Anterior cingulate cortex (tissue), 58 donors: ENCODE data around the gene ASPHD1.
"Not testable (repeated sequence)": the region's sequence is repeated elsewhere in the genome, so short reads cannot be mapped to it uniquely, and the experiment has no call there.

Experiments used
- DNase-seq, 58 donors: peaks; one replicate each; lab custom pipeline; 2025; lab: John Stamatoyannopoulos, UW

Gene ASPHD1

DNA sequence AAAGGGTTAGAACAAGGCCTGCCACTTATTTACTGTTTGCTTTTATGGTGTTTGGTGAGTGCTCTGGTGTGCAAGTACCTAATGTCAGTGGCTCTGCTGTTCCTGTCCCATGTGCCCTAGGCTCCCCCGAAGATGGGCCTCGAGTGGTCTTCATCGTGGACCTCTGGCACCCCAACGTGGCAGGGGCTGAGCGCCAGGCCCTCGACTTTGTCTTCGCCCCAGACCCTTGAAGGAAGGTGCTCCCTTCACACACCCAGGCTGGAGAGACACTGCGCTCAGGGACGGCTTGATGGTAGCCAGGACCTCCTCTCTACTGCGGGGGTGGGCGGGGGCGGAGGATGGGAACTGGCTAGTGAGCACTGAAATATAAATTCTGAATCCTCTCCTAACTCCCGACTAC, 5.4 kb downstream of the ASPHD1 start:
- DNase-seq, result no peak

DNA sequence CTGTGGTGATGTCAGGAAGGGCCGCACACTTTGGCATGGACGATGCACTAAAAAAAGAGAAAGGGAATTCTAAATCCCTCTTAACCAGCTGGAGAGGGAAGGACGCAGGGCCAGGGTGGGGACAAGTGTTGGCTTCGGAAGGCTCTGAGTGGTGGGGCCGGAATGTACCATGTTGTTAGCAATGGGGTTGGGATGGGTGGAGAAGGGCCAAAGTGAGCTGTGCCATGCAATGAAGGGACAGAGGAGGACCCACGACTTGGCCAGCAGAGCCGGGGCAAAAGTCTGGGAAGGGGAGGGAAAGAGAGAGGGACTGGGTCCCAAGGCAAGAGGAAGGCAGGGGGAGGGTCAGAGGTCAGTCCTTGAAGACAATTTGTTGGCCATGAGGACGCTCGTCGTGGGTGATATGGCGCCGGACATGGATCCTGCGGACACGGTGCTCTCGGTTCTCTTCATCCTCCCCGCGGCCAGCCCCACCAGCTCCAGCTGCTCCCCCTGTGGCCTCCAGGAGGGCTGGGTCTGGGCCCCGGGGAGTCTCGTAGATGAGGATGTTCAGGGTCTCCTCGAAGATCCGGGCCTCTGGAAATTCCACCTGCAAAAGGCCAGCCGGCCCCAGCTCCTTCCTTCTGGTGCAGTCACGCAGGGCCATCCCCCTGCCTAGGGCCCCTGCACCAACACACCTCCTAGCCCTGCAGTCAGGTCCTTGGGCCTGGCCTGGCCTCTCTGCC, 6.4 kb downstream of the ASPHD1 start:
- DNase-seq, result no peak

DNA sequence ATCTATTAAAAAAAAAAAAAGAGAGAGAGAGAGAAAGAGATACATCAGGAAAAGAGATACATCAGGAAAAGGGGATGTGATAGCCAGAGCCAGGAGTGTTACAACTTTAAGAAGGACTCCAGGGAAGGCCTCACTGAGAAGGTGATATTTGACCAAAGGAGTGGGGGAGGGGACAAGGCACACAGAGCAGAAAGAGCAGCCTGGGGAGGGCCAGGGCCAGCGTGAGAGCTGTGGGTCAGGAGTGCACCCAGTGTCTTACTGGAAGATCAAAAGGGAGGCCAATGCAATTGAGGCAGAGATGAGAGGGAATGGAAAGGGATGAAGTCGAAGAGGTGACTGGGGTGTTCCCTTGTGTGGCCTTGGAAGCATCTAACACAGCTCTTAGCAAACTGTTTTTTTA, 7.7 kb downstream of the ASPHD1 start:
- DNase-seq, result no peak

DNA sequence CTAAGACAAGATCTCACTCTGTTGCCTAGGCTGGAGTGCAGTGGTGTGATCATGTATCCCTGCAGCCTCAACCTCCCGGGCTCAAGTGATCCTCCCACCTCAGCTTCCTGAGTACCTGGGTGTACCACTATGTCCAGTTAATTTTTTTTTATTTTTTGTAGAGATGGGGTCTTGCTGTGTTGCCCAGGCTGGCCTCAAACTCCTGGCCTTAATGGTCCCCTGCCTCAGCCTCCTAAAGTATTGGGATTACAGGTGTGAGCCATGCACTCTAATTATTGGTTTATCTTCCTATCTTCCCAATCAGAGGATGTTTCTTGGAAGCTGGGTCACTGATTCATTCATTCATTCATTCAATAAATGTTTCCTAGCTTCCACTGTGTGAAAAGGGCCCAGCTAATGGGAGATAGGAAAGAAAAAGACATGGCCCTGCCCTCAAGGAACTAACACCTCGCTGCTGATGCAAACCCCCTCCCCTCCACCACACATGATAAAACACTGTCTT, 8.5 kb downstream of the ASPHD1 start:
- DNase-seq, result no peak

DNA sequence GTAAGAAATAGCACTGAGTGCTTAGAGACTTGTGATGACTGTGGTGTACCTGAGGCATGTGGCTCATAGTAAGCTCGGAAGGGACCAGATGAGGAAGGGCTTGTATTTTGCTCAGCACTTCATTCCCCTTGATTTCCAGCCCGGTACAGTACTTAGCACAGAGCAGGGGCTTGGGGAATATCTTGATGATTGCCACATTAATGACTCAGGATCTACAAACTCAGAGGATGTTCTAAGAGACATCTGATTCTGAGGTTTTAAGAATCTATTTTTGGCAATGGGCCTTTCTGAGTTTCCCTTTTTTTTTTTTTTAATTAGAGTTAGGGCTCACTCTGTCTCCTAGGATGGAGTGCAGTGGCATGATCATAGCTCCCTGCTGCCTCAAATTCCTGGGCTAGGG, 9.1 kb downstream of the ASPHD1 start:
- no peak for DNase-seq

DNA sequence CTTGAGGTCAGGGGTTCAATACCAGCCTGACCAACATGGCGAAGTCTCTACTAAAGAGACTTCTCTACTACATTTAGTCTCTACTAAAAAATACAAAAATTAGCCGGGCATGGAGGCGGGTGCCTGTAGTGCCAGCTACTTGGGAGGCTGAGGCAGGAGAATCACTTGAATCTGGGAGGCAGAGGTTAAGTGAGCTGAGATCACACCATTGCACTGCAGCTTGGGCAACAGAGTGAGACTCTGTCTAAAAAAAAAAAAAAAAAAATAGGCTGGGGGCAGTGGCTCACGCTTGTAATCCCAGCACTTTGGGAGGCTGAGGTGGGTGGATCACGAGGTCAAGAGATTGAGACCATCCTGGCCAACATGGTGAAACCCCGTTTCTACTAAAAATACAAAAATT, 9.6 kb downstream of the ASPHD1 start:
- not testable (repeated sequence) for DNase-seq

DNA sequence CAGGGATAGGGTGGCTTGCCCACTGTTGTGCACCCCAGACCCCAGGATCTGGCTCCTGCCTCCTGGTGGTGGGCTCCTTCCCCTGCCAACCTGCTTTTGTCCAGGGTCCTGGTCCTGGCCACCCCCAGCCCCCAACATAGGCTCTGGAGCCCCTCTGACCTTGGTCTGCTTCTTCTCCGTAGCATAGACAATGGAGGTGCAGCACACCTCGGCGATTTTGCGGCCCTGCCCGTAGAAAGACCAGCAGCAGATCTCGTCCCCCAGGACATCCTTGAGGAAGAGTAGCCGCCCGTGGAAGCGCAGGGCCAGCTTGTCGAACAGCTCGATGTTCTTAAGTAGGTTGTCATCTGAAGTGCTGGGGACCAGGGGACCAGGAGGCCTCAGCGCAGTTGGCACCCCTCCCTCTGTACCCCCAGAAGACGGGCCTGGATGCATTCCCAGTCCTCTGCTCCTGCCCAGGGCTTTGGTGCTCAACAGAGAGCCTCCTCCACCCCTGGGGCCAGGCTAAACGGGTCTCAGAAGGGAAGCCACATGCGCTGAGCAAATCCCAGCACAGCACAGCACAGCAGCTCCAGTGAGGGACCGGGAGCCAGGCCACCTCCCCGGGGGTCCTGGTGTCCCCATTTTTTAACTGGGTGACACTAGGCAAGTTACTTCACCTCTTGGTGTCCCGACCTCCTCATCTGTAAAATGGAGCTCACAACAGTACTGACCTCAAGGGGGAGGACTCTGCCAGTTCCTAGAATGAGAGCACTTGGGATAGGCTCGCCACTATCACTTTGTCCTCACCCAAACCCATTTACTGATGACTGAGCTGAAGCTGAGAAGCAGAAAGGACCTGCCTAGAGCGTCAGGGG, 10.8 kb downstream of the ASPHD1 start:
- DNase-seq, result no peak

DNA sequence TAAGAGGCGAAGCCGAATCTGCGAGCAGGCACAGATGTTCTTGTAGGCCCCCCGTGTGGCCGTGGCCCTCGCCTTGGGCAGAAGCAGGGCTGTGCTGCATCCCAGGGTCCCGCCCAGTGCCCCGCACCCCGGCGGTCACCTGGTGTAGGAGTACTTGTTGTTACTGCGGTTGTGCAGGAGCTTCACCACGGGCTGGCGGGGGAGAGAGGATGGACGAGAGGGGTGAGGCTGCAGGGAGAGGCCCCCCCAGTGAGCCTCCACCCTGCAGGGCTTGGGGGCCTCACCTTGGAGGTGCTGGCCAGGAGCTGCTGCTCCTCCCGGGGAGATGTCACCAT, 11.4 kb downstream of the ASPHD1 start:
- no peak for DNase-seq

DNA sequence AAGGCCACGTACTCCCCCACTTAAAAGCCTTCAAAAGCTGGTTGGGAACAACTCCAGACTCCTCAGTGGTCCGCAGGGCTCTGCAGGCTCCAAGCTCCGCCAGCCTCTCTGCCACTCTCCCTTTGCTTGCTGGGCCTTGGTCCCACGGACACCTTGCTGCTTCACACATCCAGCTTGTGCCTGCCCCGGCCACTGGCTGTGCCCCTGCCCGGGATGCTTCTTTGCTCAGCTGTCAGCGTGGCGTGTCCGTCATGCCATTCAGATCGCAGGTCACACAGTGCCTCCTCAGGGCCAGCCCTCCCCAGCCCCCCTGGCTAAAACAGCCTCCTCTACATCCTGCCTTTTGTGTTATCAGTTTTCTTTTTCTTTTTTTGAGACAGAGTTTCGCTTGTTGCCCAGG, 11.8 kb downstream of the ASPHD1 start:
- DNase-seq, result no peak

DNA sequence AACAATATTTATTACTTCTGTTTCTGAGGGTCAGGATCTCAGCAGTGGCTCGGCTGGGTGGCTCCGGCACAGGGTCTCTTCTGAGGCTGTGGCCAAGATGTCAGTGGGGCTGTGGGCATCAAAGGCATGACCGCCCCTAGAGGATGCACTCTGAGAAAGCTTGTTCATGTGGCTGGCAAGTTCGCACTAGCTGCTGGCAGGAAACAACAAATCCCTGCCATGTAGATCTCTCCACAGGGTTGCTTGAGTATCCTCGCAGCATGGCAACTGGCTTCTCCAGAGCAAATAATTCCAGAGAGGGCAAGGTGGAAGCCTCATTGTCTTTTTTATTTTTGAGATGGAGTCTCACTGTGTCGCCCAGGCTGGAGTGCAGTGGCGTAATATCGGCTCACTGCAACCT, 13.2 kb downstream of the ASPHD1 start:
- no peak for DNase-seq

DNA sequence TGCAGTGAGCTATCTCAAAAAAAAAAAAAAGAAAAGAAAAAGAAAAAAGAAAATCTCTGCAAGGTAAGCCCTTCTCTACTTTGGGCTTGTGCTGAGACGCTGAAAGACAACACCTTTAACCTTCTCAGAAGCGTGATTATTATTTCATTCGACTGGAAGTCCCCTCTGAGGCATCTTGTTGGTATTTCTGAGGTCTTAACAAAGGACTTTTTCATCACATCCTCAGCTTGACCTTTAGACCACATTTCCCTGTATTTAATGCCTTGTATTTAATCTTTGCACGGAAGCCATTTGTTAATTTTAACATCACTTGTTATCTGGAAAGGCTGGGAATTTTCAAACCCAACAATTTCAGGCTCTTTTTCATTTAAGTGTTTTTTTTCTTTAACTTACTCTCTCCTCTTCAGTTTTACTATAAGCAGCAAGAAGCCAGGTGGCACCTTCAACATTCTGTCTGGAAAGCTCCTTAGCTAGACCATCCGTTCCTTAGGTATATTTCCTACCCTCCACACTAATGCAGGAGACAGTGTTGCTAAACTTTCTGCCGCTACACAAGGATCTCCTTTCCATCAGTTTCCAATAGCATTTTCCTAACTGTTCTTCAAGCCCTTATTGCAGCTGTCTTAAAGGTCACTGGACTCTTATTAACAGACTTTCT, 15.4 kb downstream of the ASPHD1 start:
- no peak for DNase-seq

DNA sequence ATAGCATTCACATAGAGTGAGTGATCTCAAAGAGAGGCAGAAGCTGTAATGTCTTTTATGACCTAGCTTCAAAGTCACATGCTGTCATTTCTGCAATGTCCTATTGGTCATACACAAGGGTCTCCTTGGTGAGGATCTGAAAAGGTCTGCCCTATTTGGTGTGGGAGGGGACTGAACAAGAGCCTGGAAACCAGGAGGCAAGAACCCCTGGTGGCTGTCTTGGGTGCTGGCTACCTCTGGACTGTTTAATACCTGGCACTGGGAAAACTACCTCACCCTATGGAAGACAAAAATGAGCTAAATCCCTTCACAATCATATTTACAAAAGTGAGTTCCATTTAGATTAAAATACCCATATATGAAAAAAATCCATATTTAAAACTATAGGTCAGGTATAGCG, 16.7 kb downstream of the ASPHD1 start:
- DNase-seq, result no peak

DNA sequence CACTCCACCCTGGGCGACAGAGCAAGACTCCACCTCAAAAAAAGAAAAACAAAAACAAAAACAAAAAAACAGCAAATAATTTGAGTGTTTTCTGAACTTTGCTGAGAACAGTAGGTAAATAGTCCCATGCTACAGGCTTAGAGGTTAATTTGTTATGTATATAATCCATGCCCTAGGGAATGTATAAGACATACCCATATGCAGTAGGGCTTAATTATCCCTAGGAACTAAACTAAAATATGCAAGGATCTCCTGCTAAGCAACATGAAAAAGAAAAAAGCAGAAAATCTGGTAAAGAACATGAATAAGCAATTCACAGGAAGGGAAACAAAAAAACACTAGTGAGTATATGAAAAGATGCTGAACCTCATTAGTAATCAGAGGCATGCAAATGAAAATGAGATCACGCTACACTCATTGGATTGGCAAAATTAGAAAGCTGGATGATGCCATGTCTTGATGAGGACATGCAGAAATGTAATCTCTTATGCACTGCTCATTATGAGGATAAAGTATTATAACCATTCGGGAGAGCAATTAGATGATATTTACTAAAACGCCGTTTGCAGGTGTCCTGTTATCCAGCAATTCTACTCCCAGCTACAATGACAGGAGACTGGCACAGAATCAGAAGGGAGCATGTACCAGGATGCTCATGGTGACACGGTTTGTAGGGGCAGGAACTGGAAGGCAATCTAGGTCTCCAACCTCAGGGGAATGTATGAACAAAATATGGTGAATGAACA, 20.2 kb downstream of the ASPHD1 start:
- DNase-seq, result peak in 20 of 58 donors; percentile 8 to 75 (median 28)

DNA sequence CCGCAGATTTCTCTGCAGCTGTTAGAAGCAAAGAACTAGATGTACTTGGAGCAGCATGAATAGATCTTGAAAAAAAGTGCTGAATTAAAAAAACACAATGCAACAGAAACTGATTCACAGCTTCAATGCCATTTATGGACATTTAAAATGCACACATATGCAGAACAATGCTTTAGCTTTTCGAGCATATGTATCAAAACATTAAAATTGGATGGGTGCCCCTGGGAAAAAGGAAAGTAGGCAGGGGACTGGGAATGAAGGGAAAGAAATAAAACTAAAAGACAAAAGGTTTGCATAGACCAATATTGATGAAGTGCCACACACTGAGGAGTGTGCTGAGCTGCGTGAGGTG, 20.7 kb downstream of the ASPHD1 start:
- no peak for DNase-seq

DNA sequence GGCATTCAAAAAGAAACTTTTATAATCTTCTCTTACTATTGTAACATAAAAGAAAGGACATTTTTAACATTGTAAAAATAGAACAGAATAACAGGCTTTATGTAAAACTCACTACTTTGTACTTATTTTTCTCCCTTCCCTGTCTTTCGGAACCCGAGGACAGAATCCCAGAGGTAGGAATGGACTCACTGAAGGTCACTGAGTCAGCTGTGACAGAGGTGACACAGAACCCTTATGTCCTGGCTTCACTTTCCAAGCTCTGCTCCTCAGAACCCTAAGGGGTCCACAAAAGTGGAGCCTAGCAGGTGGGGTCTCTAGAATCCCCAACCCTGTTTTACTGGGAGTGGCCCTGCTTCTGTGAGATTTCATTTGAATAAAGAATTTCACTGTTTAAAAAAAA, 22.0 kb downstream of the ASPHD1 start:
- DNase-seq, result no peak

DNA sequence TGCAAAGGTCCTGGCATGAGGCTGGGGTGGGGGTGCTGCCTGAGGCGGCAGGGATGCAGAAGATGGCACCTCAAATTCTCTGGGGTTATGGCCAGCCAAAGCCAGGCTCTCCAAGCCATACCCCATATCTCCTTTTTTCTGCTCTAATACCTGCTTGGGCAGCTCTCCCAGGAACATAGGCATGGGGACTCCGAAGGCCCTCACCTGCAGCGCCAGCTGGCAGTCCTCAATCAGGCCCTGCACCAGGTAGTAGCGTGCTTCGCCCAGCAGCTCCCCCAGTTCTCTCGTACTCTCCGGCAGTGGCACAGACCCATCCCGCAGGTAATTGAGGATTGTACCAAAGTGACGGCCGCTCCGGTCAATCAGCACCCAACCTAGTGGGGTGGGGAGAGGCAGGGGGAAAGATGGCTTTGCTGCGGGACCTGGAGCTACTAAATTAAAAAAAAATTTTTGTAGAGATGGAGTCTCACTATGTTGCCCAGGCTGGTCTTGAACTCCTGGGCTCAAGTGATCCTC, 22.8 kb downstream of the ASPHD1 start:
- DNase-seq, result no peak

DNA sequence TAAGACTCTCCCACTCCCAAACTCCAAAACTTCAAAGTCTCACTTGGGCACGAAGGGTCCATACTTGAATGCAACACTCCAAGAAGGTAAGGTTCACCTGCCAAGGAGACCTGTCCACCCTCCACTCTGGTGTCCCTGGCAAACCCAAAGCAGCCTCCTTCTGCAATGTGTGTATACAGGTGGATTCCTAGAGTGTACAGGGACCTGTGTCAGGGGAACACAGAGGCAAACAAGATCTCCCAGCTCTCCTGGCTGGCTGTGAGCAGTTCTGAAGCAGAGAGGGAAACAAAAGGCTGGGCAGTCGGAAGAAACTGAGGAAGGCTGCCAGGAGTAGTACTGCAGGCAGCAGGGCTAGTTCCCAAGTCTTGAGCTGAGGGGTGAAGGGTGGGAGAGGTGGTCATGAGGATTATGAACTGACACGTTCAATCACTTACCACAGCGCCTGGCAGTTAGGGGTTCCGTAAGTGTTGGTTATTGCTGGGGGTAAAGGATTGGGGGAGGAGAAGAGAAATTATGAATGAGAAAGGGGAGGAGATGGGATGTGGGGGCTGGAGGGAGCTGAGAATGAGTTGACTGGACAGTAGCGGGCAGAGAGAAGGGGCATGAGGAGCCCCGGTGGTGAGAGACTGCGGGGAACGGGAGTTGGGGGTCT, 24.9 kb downstream of the ASPHD1 start:
- peak in 13 of 58 donors; percentile 11 to 61 (median 31) for DNase-seq

DNA sequence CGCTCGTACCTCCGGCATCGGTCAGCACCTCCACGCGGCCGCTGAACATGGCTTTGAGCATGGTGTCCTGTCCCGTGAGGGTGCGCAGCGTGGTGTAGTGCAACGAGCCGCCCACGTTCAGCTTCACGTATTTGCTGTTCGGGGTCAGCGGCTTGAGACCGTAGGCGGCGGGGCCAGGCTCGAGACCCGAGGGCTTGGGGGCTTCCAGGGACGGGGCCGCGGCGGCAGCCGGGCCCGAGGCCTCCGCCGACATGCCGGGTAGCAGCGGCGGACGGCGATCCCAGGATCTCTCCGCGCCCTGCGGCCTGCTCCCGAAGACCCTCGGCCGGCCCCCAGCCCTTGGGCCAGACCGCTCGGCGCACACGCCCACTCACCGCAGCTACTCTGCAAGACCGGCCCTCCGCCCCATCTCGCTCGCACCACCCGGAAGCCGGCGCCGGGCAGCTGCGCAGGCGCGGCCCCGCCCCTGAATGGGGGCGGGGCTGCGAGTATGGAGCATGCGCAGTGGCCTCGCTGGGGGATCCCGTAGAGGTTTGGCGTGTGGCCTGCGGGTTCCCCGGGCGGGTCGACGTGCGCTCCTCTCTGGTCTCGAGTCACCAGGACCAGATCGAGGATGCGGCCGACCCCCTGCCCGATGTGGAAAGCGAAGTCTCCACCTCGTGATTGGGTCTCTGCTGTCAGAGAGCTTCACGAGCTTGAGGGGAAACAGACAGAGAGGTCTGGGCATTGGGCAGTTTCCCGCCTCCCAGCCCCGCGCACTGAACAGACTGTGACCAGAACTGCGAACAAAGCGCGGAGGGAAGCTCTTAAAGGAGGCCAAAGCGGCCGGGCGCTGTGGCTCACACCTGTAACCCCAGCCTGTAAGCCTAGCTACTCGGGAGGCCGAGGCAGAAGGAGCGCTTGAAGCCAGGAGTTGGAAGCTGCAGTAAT, 25.8 kb downstream of the ASPHD1 start, which contains the start of gene KCTD13:
Gene KCTD13 (minus strand): TSS at position 446 of the 930 bp plus-strand sequence. CDS start 193 bp downstream, at position 253.
- peak in 57 of 58 donors; percentile 48 to 95 (median 84) for DNase-seq

DNA sequence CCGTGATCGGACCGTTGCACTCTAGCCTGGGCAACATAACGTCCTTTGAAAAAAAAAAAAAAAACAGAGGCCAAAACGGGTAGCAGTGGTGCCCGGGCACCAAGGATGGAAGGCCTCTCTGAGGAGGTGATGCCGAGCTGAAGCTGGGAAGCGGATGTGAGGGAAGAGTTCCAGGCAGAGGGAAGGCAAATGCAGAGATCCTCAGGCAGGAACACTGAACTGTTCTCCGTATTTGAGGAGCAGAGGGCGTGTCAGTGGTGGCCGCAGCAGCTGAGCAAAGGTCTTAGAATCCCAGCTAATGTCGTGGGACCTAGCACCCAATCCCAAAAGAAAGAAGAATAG, 26.4 kb downstream of the ASPHD1 start:
- DNase-seq, result peak in 9 of 58 donors; percentile 32 to 66 (median 56)
